Lung (tissue), 12 donors: ENCODE measurements around the gene CHST13. TPM values are rescaled to one million over a fixed set of nuclear protein-coding genes. Genes with fewer than 3 reads are reported as not detected.
A peak's percentile ranks its signal among the peaks of the same experiment; 100 is the strongest.

ENCODE experiments used
- ATAC-seq: fragments of 200-7000 bp; cut with Tn5 transposase; one replicate; pipeline ENCODE4 v1.9.1; 2020; ENCODE audit warnings: moderate number of reproducible peaks; ENCODE audit not compliant: insufficient read depth, low FRiP score
- DNase-seq, 3 donors: peaks; one replicate each; pipeline ENCODE4 v3.0.0-alpha.2; 2013 to 2017
- H3K27ac ChIP-seq, 2 donors: one replicate each; pipeline ENCODE4 v1.5.1; 2013; ENCODE audit warnings: mild to moderate bottlenecking in 2 of 2, moderate library complexity in 2 of 2, control low read depth in 1 of 2, inconsistent platforms in 1 of 2, low read depth in 1 of 2, low read length in 1 of 2
- H3K27me3 ChIP-seq, 3 donors: one replicate each; pipeline ENCODE4 v1.5.1; 2013; ENCODE audit warnings: low read length in 2 of 3; ENCODE audit not compliant: control insufficient read depth in 3 of 3, insufficient read depth in 3 of 3
- H3K36me3 ChIP-seq, 4 donors: one replicate each; pipeline ENCODE4 v1.5.1; 2013; ENCODE audit warnings: low read length in 4 of 4, mild to moderate bottlenecking in 1 of 4, moderate library complexity in 1 of 4; ENCODE audit not compliant: control insufficient read depth in 4 of 4, insufficient read depth in 4 of 4
- H3K4me1 ChIP-seq, 5 donors: one replicate each; pipeline ENCODE4 v1.5.1; 2013; ENCODE audit warnings: low read length in 5 of 5, mild to moderate bottlenecking in 2 of 5, moderate library complexity in 1 of 5; ENCODE audit not compliant: control insufficient read depth in 5 of 5, insufficient read depth in 5 of 5
- H3K4me3 ChIP-seq: one replicate; pipeline ENCODE4 v1.5.1; 2013; ENCODE audit warnings: mild to moderate bottlenecking, control low read depth, moderate library complexity
- H3K9ac ChIP-seq, 2 donors: one replicate each; pipeline ENCODE4 v1.5.1; 2013; ENCODE audit warnings: low read length in 2 of 2, control low read depth in 1 of 2; ENCODE audit not compliant: insufficient read depth in 1 of 2
- H3K9me3 ChIP-seq, 4 donors: one replicate each; pipeline ENCODE4 v1.5.1; 2013; ENCODE audit warnings: low read length in 3 of 4, mild to moderate bottlenecking in 1 of 4, moderate library complexity in 1 of 4; ENCODE audit not compliant: control insufficient read depth in 4 of 4, insufficient read depth in 3 of 4
- CTCF ChIP-seq: IDR thresholded peaks from 2 replicates; pipeline ENCODE4 v1.5.1; 2012; ENCODE audit warnings: mild to moderate bottlenecking; ENCODE audit errors: control extremely low read depth, extremely low read depth
- WGBS, 2 donors: extraction: QIAGEN DNeasy Blood & Tissue Kit; methylation state at CpG; one replicate each; pipeline ENCODE4 v1.1.7; 2013; 5-methylcytosine and 5-hydroxymethylcytosine counted together
- polyA plus RNA-seq, 2 donors: library from polyadenylated mRNA; stranded (reverse); fragments of 200-250 nt; gene quantifications; one replicate each; pipeline ENCODE4 v1.2.1, GENCODE V29; 2013
- total RNA-seq, 2 donors: library from RNA; depleted of rRNA in 1 of 2; stranded (reverse); fragments of >200 nt in 1 of 2; gene quantifications; one replicate each; pipeline ENCODE4 v1.2.1, GENCODE V29; 2014 to 2021
- donor health status: control.
- donor health status: control.
- donor health status: Bipolar disorder and iron deficiency.
- donor health status: healthy.
- donor health status: DM: yes; HTN: yes; CAD: no.

The CHST13 gene
- total and polyA plus RNA-seq, 4 donors, result 0.51 to 3.6 (median 1.7) TPM

- peaks cover 7 to 30% (median 10%) of the 10 kb centered on the region in 3 donors for H3K27me3 ChIP-seq
- H3K27ac ChIP-seq, result no peak overlapping the region
- 55 to 57% methylated on average over 24 of the region's 24 CpGs for WGBS, 2 donors
- H3K9me3 ChIP-seq, result peaks cover 0 to 1% (median 0%) of the 10 kb centered on the region in 4 donors
- DNase-seq, result peak in 1 of 3 donors; percentile 6
- TF ChIP-seq CTCF, result no peak
- no peak for ATAC-seq
- H3K4me1 ChIP-seq, result peaks cover 0 to 5% (median 0%) of the 10 kb centered on the region in 5 donors
- H3K9ac ChIP-seq, result no peak overlapping the region
- no peaks in the 10 kb centered on the region for H3K36me3 ChIP-seq
- H3K4me3 ChIP-seq, result no peak overlapping the region
These were observed 17.1 kb downstream of the CHST13 start for GRCh38 chr3:126540951-126541627.

GRCh38 chr3:126541628-126542339 lies 17.8 kb downstream of the CHST13 start:
- Histone ChIP-seq H3K36me3 (no peaks in the 10 kb centered on the region), H3K4me1 (peaks cover 0 to 5% (median 0%) of the 10 kb centered on the region in 5 donors), H3K27ac (no peak overlapping the region), H3K9ac (no peak overlapping the region), H3K9me3 (peaks cover 0 to 1% (median 0%) of the 10 kb centered on the region in 4 donors), H3K4me3 (no peak overlapping the region), H3K27me3 (peaks cover 7 to 28% (median 10%) of the 10 kb centered on the region in 3 donors)
- no peak for TF ChIP-seq CTCF
- DNase-seq (peak in 2 of 3 donors; percentile 17 to 36), ATAC-seq (no peak)
- WGBS, 2 donors, result 52 to 82% methylated on average over 101 of the region's 101 CpGs

GRCh38 chr3:126542340-126543241 lies 18.6 kb downstream of the CHST13 start:
- 72 to 88% methylated on average over 57 of the region's 57 CpGs for WGBS, 2 donors
- H3K4me3 ChIP-seq, result no peak overlapping the region
- peaks cover 0 to 5% (median 0%) of the 10 kb centered on the region in 5 donors for H3K4me1 ChIP-seq
- no peak overlapping the region for H3K27ac ChIP-seq
- H3K9ac ChIP-seq, result no peak overlapping the region
- peaks cover 7 to 30% (median 10%) of the 10 kb centered on the region in 3 donors for H3K27me3 ChIP-seq
- peak in 1 of 3 donors; percentile 8 for DNase-seq
- no peak for ATAC-seq
- no peak for TF ChIP-seq CTCF
- no peaks in the 10 kb centered on the region for H3K36me3 ChIP-seq
- H3K9me3 ChIP-seq, result peaks cover 0 to 1% (median 0%) of the 10 kb centered on the region in 4 donors
